GOT3 (cell line): ENCODE data around the gene NKTR.
A peak's percentile ranks its signal among the peaks of the same experiment; 100 is the strongest.
"Not testable (repeated sequence)": the region's sequence is repeated elsewhere in the genome, so short reads cannot be mapped to it uniquely, and the experiment has no call there.

ENCODE experiments used
- DNase-seq: peaks from one replicate; lab custom pipeline; 2025; ENCODE audit warnings: mixed read lengths; lab: John Stamatoyannopoulos, UW

NKTR gene

GRCh38 chr3:42595682-42596081 is 4.8 kb upstream of the NKTR start:
- no peak for DNase-seq

DNA sequence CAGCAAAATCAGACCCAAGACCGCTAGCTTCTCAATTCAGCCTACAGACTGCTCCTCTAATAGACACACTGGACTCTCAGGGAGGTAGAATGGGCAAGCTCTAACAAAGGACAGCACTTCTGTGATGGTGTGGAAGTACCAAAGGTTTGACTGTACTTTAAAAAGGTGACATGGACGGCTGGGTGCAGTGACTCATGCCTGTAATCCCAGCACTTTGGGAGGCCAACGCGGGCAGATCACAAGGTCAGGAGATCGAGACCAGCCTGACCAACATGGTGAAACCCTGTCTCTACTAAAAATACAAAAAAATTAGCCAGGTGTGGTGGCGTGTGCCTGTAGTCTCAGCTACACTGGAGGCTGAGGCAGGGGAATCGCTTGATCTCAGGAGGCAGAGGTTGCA is 3.4 kb upstream of the NKTR start:
- not testable (repeated sequence) for DNase-seq

GRCh38 chr3:42600958-42601675 is 631 bp downstream of the NKTR start:
- peak; percentile 5 for DNase-seq

DNA sequence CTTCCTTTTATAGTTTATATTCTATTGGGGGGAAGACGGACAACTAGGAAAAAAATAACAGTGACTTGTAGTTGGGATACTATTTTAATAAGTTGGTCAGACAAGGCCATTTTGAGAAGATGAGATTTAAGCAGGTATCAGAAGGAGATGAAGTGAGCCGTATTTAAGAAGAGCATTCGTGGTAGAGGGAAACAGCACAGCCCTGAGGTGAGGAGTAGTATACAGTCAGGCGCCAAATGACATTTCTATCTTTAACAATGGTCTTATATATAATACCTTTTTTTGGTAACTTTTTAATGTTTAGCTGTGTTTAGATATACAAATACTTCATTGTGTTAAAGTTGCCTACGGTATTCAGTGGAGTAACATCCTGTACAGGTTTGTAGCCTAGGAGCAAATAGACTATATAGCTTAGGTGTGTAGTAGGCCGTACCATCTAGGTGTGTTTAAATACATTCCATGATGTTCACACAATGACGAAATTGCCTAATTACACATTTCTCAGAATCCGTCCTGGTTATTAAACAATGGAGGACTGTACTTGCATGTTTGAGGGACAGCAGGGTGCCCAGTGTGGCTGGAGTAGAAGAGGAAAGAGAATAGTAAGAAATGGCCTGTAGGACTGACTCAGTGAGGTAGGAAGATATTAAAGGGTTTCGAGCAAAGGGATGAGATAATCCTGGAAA is 1.6 kb downstream of the NKTR start:
- no peak for DNase-seq

GRCh38 chr3:42602961-42603360 is 2.5 kb downstream of the NKTR start:
- DNase-seq: no peak

GRCh38 chr3:42605546-42606173 is 5.2 kb downstream of the NKTR start:
- no peak for DNase-seq

DNA sequence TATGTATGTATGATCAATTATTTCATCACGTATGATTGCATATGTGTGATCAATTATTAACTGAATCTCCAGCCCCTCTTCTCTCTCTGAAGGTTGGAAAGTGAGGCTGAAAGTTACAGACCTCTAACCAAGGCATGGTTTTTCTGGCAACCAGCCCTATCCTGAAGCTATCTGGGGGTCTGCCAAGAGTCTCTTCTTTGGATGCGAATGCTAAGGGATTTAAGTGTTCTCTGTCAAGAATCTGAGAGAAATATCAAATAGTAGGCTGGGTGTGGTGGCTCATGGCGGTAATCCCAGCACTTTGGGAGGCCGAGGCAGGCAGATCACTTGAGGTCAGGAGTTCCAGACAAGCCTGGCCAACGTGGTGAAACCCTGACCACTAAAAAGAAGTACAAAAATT is 8.1 kb downstream of the NKTR start:
- no peak for DNase-seq

DNA sequence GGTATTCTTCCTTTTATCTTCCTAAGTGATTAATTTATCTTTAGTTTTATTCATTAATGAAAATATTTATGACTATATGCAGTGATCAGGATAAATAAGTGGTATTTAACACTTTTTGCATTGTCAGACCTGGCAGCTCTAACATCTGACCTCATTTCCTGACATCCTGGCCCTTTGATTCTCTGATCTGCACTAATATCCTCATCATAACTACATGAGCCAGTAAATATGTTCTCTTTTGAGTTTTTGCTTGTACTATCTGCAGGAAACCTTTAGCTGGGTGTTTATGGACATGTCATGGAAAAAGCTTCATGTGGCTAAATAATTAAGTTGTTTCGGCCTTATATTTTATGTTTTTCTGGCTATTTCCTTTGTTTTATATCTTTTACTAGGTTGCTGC is 10.5 kb downstream of the NKTR start:
- DNase-seq: no peak

DNA sequence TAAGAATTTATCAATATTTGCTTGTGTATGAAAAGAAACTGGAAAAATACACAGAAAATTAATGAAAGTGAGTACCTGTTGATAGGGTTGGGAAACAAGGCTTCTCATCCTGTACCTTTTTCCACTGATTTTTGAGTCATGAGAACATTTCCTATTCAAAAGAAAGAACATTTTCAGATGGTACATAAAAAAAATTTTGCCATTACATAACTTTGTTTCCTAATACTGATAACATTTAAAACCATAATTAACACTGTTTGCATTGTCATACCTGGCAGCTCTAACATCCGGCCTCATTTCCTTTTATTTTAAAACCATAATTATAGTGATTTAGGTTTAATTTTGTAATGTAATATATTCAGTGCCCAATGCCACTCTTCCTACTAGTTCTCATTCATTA is 11.7 kb downstream of the NKTR start:
- no peak for DNase-seq

- no peak for DNase-seq
Measured at GRCh38 chr3:42612928-42613327, 12.4 kb downstream of the NKTR start.

DNA sequence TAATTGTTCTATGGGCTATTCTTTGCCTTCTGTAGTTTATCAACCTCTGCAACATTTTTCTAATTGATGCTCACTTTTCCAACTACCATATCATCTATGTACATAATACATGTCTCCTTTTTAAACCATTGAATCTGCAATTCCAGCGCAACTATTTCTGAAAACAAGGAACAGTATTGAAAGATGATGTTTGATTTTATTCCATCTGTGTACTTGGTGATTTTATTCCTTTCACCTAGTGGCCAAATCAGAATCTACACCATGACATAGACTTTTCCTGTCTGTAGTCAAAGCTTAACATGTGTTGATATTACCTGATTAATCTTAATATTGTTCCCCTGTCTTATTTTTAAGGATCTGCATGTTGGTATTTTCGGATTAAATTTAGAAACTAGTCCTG is 13.0 kb downstream of the NKTR start:
- DNase-seq: no peak

GRCh38 chr3:42631620-42632019 is 31.1 kb downstream of the NKTR start:
- DNase-seq: no peak

DNA sequence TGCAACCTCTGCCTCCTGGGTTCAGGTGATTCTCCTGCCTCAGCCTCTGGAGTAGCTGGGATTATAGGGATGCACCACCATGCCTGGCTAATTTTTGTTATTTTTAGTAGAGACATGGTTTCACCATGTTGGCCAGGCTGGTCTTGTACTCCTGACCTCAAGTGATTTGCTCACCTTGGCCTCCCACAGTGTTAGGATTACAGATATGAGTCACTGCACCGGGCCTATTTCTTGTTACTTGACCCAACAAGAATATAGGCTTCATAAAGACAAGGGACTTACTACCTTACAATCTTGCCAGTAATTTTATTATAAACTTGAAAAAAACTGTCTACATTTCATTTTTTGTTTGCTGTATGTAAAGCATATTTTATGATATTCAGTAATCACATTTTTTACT is 31.7 kb downstream of the NKTR start:
- DNase-seq: no peak

GRCh38 chr3:42633544-42633943 is 33.1 kb downstream of the NKTR start:
- no peak for DNase-seq

- no peak for DNase-seq
Measured at GRCh38 chr3:42635111-42635510, 34.6 kb downstream of the NKTR start.

DNA sequence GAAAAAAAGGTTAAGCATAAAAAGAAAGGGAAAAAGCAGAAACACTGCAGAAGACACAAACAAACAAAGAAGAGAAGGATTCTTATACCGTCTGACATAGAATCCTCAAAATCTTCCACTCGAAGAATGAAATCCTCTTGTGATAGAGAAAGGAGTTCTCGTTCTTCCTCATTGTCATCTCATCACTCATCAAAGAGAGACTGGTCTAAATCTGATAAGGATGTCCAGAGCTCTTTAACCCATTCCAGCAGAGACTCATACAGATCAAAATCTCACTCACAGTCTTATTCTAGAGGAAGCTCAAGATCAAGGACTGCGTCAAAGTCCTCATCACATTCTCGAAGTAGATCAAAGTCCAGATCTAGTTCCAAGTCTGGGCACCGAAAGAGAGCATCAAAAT is 36.5 kb downstream of the NKTR start:
- no peak for DNase-seq

- DNase-seq: no peak
Measured at GRCh38 chr3:42638339-42638842, 37.9 kb downstream of the NKTR start.

DNA sequence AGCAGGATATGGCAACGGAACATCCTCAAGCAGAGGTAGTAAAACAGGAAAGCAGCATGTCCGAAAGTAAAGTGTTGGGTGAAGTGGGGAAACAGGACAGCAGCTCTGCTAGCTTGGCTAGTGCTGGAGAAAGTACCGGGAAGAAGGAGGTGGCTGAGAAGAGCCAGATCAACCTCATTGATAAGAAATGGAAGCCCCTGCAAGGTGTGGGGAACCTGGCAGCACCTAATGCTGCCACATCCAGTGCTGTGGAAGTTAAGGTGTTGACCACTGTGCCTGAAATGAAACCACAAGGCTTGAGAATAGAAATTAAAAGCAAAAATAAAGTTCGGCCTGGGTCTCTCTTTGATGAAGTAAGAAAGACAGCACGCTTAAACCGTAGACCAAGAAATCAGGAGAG is 38.7 kb downstream of the NKTR start:
- no peak for DNase-seq

- no peak for DNase-seq
Measured at GRCh38 chr3:42640129-42640528, 39.6 kb downstream of the NKTR start.

DNA sequence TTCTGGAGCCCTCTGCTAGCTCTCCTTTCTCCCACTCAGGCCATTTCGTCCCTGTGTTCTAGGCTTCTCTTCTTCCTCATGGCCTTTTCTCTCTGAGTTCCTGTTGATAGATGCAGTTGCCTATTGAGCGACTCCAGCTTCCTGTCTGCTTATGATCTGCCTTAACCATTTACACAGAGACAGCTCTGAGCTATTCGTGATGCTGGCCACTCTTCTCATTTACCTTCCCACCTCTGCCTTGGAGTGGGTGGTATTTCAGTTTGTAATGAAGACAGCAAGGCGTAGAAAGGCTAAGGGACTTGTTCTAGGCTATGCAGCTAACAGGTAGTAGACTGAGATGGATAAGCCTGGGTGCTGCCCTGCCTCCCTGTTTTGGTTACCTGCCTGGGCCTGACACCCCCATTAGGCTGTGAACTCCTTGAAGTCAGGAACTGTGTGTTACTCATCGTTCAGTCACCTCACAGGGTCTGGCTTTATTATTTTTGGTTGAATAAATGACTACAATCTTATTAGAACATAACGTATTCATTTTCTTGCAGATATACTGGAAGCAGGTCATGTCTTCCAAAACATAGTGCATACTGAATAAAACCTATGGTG is 40.4 kb downstream of the NKTR start:
- DNase-seq: no peak

DNA sequence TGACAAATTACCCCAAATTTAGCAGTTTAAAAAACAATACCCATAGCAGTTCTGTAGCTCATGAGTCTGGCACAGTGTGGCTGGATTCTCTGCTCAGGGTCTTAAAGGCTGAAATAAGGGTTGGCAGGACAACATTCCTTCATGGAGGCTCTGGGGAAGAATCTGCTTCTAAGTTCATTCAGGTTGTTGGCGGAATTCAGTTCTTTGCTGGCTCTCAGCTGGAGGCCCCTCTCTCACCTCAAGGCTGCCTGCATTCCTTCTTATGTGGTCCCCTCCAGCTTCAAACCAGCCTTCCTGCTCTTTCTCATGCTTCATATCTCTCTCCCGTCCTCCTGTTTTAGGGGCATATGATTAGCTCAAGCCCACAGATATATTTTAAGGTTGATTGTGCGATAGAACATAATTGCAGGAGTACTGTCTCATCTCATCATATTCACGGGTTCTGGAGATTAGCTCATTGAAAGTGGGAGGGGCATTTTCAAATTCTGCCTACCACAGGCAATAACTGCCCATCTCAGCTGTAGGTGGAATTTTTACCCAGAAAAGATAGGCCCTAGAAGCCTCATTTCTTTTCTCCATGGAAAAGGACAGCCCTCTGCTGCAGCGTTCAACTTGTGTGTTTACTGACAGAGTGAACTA is 47.5 kb downstream of the NKTR start:
- no peak for DNase-seq

DNA sequence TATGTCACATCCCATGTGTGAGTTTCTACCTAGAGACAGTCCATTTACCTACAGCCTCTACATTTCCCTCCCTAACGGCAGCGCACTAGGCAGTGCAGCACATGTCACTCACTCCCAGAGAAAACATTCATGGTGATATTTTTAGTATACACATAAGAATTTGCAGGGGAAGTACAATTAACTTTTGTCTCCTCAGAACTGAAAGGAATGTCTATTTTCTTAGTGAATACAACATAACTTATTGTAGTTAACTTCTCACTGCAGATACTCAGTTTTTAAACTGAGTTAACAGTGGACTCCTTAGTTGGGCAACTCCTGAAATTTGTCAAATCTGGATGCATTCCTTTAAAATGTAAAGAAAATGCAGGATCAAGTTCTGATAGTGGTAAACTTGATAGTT is 48.5 kb downstream of the NKTR start:
- no peak for DNase-seq
